GM12891 (cell line): Measurements from ENCODE around the gene RAI1.

Experiments used
- POLR2A ChIP-seq: IDR thresholded peaks from 2 replicates; pipeline ENCODE4 v1.6.1; 2011; ENCODE audit warnings: low read depth, low read length, control low read depth
- POLR2AphosphoS5 ChIP-seq: IDR thresholded peaks from 2 replicates; pipeline ENCODE4 v1.6.1; 2011; ENCODE audit warnings: low read depth, low read length, control low read depth

DNA sequence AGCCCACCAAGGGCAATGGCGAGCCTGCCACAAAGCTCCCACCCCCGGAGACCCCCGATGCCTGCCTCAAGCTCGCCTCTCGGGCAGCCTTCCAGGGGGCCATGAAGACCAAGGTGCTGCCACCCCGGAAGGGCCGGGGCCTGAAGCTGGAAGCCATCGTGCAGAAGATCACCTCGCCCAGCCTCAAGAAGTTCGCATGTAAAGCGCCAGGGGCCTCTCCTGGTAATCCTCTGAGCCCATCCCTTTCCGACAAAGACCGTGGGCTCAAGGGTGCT lies 115.5 kb downstream of the RAI1 start:
- TF ChIP-seq POLR2A = no peak
- TF ChIP-seq POLR2AphosphoS5 = no peak
